HEK293 (cell line): ENCODE results near the gene MAN2A2.
A peak's percentile ranks its signal among the peaks of the same experiment; 100 is the strongest.

ENCODE experiments used
- EGR2 ChIP-seq: fragments of 450-650 bp; formaldehyde crosslinking; IDR thresholded peaks from 2 replicates; pipeline ENCODE4 v1.5.1; 2016; ENCODE audit warnings: low read depth, missing biosample characterization, missing genetic modification characterization
- GLI2 ChIP-seq: fragments of 450-650 bp; formaldehyde crosslinking; IDR thresholded peaks from 2 replicates; pipeline ENCODE4; 2017; ENCODE audit warnings: missing biosample characterization, missing genetic modification characterization, low read depth, borderline replicate concordance
- KLF8 ChIP-seq: fragments of 450-650 bp; formaldehyde crosslinking; IDR thresholded peaks from 2 replicates; pipeline ENCODE4 v1.5.1; 2016; ENCODE audit warnings: missing biosample characterization, missing genetic modification characterization
- OVOL3 ChIP-seq: fragments of 450-650 bp; formaldehyde crosslinking; IDR thresholded peaks from 2 replicates; pipeline ENCODE4 v1.5.1; 2016; ENCODE audit warnings: missing biosample characterization, missing genetic modification characterization
- SETDB1 ChIP-seq: IDR thresholded peaks from one replicate; pipeline ENCODE4 v1.6.1; 2017; ENCODE audit warnings: mild to moderate bottlenecking, low read length, moderate library complexity, mixed read lengths; ENCODE audit not compliant: insufficient read length
- TRIM28 ChIP-seq: IDR thresholded peaks from 2 replicates; pipeline ENCODE4 v1.6.1; 2011; ENCODE audit warnings: low read length, control low read depth, borderline replicate concordance
- YY2 ChIP-seq: fragments of 450-650 bp; formaldehyde crosslinking; IDR thresholded peaks from 2 replicates; pipeline ENCODE4 v1.5.1; 2016; ENCODE audit warnings: missing biosample characterization, missing genetic modification characterization
- ZFP3 ChIP-seq: fragments of 450-650 bp; formaldehyde crosslinking; IDR thresholded peaks from 2 replicates; pipeline ENCODE4 v1.5.1; 2016; ENCODE audit warnings: low read depth, missing biosample characterization, missing genetic modification characterization
- ZNF132 ChIP-seq: fragments of 450-650 bp; formaldehyde crosslinking; IDR thresholded peaks from 2 replicates; pipeline ENCODE4 v1.5.1; 2017; ENCODE audit warnings: missing biosample characterization, missing genetic modification characterization, borderline replicate concordance
- ZNF16 ChIP-seq: fragments of 450-650 bp; formaldehyde crosslinking; IDR thresholded peaks from 2 replicates; pipeline ENCODE4 v1.5.1; 2016; ENCODE audit warnings: low read depth, missing biosample characterization, missing genetic modification characterization
- ZNF350 ChIP-seq: fragments of 450-650 bp; formaldehyde crosslinking; IDR thresholded peaks from 2 replicates; pipeline ENCODE4 v1.5.0; 2017; ENCODE audit warnings: missing biosample characterization, mild to moderate bottlenecking, missing genetic modification characterization
- ZNF391 ChIP-seq: fragments of 450-650 bp; formaldehyde crosslinking; IDR thresholded peaks from 2 replicates; pipeline ENCODE4 v1.5.1; 2016; ENCODE audit warnings: low read depth, missing biosample characterization, missing genetic modification characterization, borderline replicate concordance
- ZNF433 ChIP-seq: fragments of 450-650 bp; formaldehyde crosslinking; IDR thresholded peaks from 2 replicates; pipeline ENCODE4 v1.5.1; 2016; ENCODE audit warnings: missing biosample characterization, missing genetic modification characterization, low read depth
- ZNF501 ChIP-seq: fragments of 450-650 bp; formaldehyde crosslinking; IDR thresholded peaks from 2 replicates; pipeline ENCODE4 v1.5.1; 2016; ENCODE audit warnings: missing biosample characterization, missing genetic modification characterization
- ZNF701 ChIP-seq: fragments of 450-650 bp; formaldehyde crosslinking; IDR thresholded peaks from 2 replicates; pipeline ENCODE4 v1.5.1; 2016; ENCODE audit warnings: missing biosample characterization, missing genetic modification characterization
- ZNF76 ChIP-seq: fragments of 450-650 bp; formaldehyde crosslinking; IDR thresholded peaks from 2 replicates; pipeline ENCODE4; 2016; ENCODE audit warnings: low read depth, missing biosample characterization, missing genetic modification characterization, borderline replicate concordance
- ZNF785 ChIP-seq: fragments of 450-650 bp; formaldehyde crosslinking; IDR thresholded peaks from 2 replicates; pipeline ENCODE4 v1.5.1; 2016; ENCODE audit warnings: missing biosample characterization, missing genetic modification characterization
- ZNF791 ChIP-seq: fragments of 450-650 bp; formaldehyde crosslinking; IDR thresholded peaks from 2 replicates; pipeline ENCODE4 v1.5.1; 2016; ENCODE audit warnings: missing biosample characterization, missing genetic modification characterization
- ZNF837 ChIP-seq: fragments of 450-650 bp; formaldehyde crosslinking; IDR thresholded peaks from 2 replicates; pipeline ENCODE4 v1.5.1; 2016; ENCODE audit warnings: missing biosample characterization, missing genetic modification characterization
- TF ChIP-seq, protein P1 (sequence below): fragments of 450-650 bp; formaldehyde crosslinking; IDR thresholded peaks from 2 replicates; pipeline ENCODE4 v1.5.1; 2016; ENCODE audit warnings: missing biosample characterization, missing genetic modification characterization
- TF ChIP-seq, protein P2 (sequence below): IDR thresholded peaks from 2 replicates; pipeline ENCODE4 v1.6.1; 2011; ENCODE audit warnings: mild to moderate bottlenecking, low read depth, low read length, borderline replicate concordance
- TF ChIP-seq, protein P3 (sequence below): fragments of 450-650 bp; formaldehyde crosslinking; IDR thresholded peaks from 2 replicates; pipeline ENCODE4 v1.5.1; 2017; ENCODE audit warnings: missing biosample characterization, missing genetic modification characterization
- TF ChIP-seq, protein P4 (sequence below): fragments of 450-650 bp; formaldehyde crosslinking; IDR thresholded peaks from 2 replicates; pipeline ENCODE4 v1.5.1; 2017; ENCODE audit warnings: missing biosample characterization, missing genetic modification characterization
- TF ChIP-seq, protein P5 (sequence below): fragments of 450-650 bp; formaldehyde crosslinking; IDR thresholded peaks from 2 replicates; pipeline ENCODE4 v1.5.1; 2016; ENCODE audit warnings: missing biosample characterization, missing genetic modification characterization
- TF ChIP-seq, protein P6 (sequence below): fragments of 450-650 bp; formaldehyde crosslinking; IDR thresholded peaks from 2 replicates; pipeline ENCODE4 v1.5.1; 2016; ENCODE audit warnings: missing biosample characterization, missing genetic modification characterization

MAN2A2 gene

DNA sequence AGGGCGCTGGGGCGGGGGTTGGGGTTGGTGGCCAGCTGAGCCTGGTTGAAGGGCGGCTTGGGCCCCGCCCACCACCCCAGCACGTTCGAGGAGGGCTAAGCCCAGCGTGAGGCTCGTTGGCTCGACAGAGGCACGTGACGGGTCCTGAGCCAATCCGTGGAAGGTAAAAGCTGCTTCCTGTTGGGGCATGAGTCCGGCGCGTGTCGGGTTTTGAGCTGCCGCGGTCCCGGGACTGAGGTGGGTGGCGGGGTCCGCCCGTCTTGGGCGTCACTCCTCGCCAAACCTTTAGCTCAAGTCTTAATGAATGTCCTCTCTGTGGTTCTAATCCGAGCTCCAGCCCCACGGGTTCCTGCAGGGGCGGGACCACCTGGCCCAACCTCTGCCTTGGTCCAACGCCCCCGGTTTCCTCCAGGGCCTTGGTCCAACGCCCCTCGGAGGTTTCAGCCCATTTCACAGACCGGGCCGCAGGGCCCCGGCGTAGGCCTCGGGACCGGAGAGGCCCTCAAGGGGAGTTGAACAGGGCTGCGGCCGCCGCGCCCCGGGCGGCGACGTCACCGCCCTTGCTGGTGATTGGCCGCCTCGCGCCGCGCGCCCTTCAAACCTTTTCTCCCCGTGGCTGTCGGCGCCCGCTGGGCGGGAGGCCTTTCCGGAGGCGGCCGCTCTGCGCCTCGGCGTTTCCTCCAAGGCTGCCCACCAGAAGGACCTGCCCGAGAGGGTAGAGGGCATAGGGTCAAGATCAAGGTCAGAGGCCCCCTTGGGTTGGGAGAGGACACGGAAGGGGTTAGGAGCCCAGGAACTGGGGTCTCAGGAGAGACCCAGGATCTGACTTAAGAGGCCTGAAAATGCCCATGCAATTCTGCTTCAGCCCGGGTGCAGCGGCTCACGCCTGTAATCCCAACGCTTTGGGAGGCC, 51.9 kb downstream of the MAN2A2 start, which contains the start of gene RCCD1 (continued):
- TF ChIP-seq ZNF350 (tag by site-specific recombination) (no peak), SETDB1 (no peak), ZNF501 (tag by site-specific recombination) (peak; percentile 96), GLI2 (tag by site-specific recombination) (no peak), ZNF791 (no peak), ZNF785 (no peak), YY2 (tag by site-specific recombination) (0 out of 2 replicates have a peak, but pooled peaks have one; percentile 12), ZNF837 (tag by site-specific recombination) (0 out of 2 replicates have a peak, but pooled peaks have one; percentile 51), OVOL3 (peak; percentile 34; the same call in 1 of the 2 replicates), ZNF132 (tag by site-specific recombination) (no peak), ZNF76 (tag by site-specific recombination) (peak; percentile 64; the same call in 1 of the 2 replicates), TRIM28 (no peak; the same call in 1 of the 2 replicates), ZNF433 (tag by site-specific recombination) (no peak), ZFP3 (peak; percentile 43; the same call in 1 of the 2 replicates), KLF8 (tag by site-specific recombination) (peak; percentile 98), ZNF701 (tag by site-specific recombination) (no peak), ZNF16 (0 out of 2 replicates have a peak, but pooled peaks have one; percentile 41), ZNF391 (tag by site-specific recombination) (peak; percentile 30; the same call in 1 of the 2 replicates), EGR2 (peak; percentile 79)
- TF ChIP-seq, protein P1, sequence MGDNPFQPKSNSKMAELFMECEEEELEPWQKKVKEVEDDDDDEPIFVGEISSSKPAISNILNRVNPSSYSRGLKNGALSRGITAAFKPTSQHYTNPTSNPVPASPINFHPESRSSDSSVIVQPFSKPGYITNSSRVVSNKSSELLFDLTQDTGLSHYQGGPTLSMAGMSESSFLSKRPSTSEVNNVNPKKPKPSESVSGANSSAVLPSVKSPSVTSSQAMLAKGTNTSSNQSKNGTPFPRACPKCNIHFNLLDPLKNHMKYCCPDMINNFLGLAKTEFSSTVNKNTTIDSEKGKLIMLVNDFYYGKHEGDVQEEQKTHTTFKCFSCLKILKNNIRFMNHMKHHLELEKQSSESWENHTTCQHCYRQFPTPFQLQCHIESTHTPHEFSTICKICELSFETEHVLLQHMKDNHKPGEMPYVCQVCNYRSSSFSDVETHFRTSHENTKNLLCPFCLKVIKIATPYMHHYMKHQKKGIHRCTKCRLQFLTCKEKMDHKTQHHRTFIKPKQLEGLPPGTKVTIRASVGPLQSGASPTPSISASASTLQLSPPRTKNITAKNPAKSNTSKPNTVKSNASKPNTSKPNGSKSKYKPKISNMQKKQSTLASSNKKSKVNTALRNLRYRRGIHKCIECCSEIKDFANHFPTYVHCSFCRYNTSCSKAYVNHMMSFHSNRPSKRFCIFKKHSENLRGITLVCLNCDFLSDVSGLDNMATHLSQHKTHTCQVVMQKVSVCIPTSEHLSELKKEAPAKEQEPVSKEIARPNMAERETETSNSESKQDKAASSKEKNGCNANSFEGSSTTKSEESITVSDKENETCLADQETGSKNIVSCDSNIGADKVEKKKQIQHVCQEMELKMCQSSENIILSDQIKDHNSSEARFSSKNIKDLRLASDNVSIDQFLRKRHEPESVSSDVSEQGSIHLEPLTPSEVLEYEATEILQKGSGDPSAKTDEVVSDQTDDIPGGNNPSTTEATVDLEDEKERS: peak; percentile 46; the same call in 1 of the 2 replicates
- TF ChIP-seq, protein P2, sequence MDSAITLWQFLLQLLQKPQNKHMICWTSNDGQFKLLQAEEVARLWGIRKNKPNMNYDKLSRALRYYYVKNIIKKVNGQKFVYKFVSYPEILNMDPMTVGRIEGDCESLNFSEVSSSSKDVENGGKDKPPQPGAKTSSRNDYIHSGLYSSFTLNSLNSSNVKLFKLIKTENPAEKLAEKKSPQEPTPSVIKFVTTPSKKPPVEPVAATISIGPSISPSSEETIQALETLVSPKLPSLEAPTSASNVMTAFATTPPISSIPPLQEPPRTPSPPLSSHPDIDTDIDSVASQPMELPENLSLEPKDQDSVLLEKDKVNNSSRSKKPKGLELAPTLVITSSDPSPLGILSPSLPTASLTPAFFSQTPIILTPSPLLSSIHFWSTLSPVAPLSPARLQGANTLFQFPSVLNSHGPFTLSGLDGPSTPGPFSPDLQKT: no peak
- TF ChIP-seq, protein P3, sequence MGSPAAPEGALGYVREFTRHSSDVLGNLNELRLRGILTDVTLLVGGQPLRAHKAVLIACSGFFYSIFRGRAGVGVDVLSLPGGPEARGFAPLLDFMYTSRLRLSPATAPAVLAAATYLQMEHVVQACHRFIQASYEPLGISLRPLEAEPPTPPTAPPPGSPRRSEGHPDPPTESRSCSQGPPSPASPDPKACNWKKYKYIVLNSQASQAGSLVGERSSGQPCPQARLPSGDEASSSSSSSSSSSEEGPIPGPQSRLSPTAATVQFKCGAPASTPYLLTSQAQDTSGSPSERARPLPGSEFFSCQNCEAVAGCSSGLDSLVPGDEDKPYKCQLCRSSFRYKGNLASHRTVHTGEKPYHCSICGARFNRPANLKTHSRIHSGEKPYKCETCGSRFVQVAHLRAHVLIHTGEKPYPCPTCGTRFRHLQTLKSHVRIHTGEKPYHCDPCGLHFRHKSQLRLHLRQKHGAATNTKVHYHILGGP (tag by site-specific recombination): no peak
- TF ChIP-seq, protein P4, sequence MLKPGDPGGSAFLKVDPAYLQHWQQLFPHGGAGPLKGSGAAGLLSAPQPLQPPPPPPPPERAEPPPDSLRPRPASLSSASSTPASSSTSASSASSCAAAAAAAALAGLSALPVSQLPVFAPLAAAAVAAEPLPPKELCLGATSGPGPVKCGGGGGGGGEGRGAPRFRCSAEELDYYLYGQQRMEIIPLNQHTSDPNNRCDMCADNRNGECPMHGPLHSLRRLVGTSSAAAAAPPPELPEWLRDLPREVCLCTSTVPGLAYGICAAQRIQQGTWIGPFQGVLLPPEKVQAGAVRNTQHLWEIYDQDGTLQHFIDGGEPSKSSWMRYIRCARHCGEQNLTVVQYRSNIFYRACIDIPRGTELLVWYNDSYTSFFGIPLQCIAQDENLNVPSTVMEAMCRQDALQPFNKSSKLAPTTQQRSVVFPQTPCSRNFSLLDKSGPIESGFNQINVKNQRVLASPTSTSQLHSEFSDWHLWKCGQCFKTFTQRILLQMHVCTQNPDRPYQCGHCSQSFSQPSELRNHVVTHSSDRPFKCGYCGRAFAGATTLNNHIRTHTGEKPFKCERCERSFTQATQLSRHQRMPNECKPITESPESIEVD (tag by site-specific recombination): no peak
- TF ChIP-seq, protein P5, sequence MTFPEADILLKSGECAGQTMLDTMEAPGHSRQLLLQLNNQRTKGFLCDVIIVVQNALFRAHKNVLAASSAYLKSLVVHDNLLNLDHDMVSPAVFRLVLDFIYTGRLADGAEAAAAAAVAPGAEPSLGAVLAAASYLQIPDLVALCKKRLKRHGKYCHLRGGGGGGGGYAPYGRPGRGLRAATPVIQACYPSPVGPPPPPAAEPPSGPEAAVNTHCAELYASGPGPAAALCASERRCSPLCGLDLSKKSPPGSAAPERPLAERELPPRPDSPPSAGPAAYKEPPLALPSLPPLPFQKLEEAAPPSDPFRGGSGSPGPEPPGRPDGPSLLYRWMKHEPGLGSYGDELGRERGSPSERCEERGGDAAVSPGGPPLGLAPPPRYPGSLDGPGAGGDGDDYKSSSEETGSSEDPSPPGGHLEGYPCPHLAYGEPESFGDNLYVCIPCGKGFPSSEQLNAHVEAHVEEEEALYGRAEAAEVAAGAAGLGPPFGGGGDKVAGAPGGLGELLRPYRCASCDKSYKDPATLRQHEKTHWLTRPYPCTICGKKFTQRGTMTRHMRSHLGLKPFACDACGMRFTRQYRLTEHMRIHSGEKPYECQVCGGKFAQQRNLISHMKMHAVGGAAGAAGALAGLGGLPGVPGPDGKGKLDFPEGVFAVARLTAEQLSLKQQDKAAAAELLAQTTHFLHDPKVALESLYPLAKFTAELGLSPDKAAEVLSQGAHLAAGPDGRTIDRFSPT (tag by site-specific recombination): peak; percentile 86
- TF ChIP-seq, protein P6, sequence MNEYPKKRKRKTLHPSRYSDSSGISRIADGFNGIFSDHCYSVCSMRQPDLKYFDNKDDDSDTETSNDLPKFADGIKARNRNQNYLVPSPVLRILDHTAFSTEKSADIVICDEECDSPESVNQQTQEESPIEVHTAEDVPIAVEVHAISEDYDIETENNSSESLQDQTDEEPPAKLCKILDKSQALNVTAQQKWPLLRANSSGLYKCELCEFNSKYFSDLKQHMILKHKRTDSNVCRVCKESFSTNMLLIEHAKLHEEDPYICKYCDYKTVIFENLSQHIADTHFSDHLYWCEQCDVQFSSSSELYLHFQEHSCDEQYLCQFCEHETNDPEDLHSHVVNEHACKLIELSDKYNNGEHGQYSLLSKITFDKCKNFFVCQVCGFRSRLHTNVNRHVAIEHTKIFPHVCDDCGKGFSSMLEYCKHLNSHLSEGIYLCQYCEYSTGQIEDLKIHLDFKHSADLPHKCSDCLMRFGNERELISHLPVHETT (tag by site-specific recombination): peak; percentile 45; the same call in 1 of the 2 replicates
